HG03280 (cell line): ENCODE measurements around the gene KIRREL1.

Experiments used
- ATAC-seq: cut with Tn5 transposase; IDR thresholded peaks from one replicate; pipeline ENCODE4 v1.9.1; 2021; ENCODE audit warnings: mild to moderate bottlenecking, moderate library complexity; ENCODE audit not compliant: unreplicated experiment

The KIRREL1 gene

GRCh38 chr1:157993147-157993917, at the start of gene KIRREL1:
Gene KIRREL1 (plus strand): TSS chr1:157993645. CDS start chr1:157993677, 32 bp downstream.
- no peak for ATAC-seq

- no peak for ATAC-seq
Observed at GRCh38 chr1:157944663-157945280, 48.7 kb upstream of the KIRREL1 start.

GRCh38 chr1:157948312-157949073, 45.0 kb upstream of the KIRREL1 start:
- no peak for ATAC-seq

- ATAC-seq: no peak
Observed at GRCh38 chr1:157949074-157949354, 44.4 kb upstream of the KIRREL1 start.

GRCh38 chr1:157951230-157951629, 42.2 kb upstream of the KIRREL1 start:
- ATAC-seq: no peak

- ATAC-seq: no peak
Observed at GRCh38 chr1:157952601-157953000, 40.8 kb upstream of the KIRREL1 start.

GRCh38 chr1:157955221-157955620, 38.2 kb upstream of the KIRREL1 start:
- no peak for ATAC-seq

- no peak for ATAC-seq
Observed at GRCh38 chr1:157955857-157956256, 37.6 kb upstream of the KIRREL1 start.

- ATAC-seq: no peak
Observed at GRCh38 chr1:157956732-157957131, 36.7 kb upstream of the KIRREL1 start.

GRCh38 chr1:157958263-157958662, 35.2 kb upstream of the KIRREL1 start:
- ATAC-seq: no peak

- ATAC-seq: no peak
Observed at GRCh38 chr1:157959750-157960149, 33.7 kb upstream of the KIRREL1 start.

- ATAC-seq: no peak
Observed at GRCh38 chr1:157960773-157961172, 32.7 kb upstream of the KIRREL1 start.

- no peak for ATAC-seq
Observed at GRCh38 chr1:157961805-157962762, 31.4 kb upstream of the KIRREL1 start.

GRCh38 chr1:157963713-157964112, 29.7 kb upstream of the KIRREL1 start:
- peak; percentile 56 for ATAC-seq

- ATAC-seq: no peak
Observed at GRCh38 chr1:157965584-157965983, 27.9 kb upstream of the KIRREL1 start.

- ATAC-seq: no peak
Observed at GRCh38 chr1:157966031-157966537, 27.4 kb upstream of the KIRREL1 start.

- ATAC-seq: no peak
Observed at GRCh38 chr1:157967205-157967604, 26.2 kb upstream of the KIRREL1 start.

GRCh38 chr1:157968508-157968907, 24.9 kb upstream of the KIRREL1 start:
- ATAC-seq: no peak

- ATAC-seq: no peak
Observed at GRCh38 chr1:157968946-157969345, 24.5 kb upstream of the KIRREL1 start.

- ATAC-seq: no peak
Observed at GRCh38 chr1:157969697-157970485, 23.6 kb upstream of the KIRREL1 start.
